VCaP (cell line): Measurements from ENCODE around the gene CKLF.
"Not testable (repeated sequence)": the region's sequence is repeated elsewhere in the genome, so short reads cannot be mapped to it uniquely, and the experiment has no call there.

Experiments used
- H3K27ac ChIP-seq: fragments of 450-650 bp; 2 replicates; pipeline ENCODE4 v1.5.1; 2017
- CTCF ChIP-seq: fragments of 450-650 bp; conservative IDR thresholded peaks from 2 replicates; pipeline ENCODE4 v1.5.1; 2017; ENCODE audit warnings: mild to moderate bottlenecking, moderate library complexity

Gene CKLF

GRCh38 chr16:66509576-66509975 is 42.8 kb upstream of the CKLF start:
- H3K27ac ChIP-seq = peak overlapping the region; percentile 77
- no peak for TF ChIP-seq CTCF

- no peak for TF ChIP-seq CTCF
- peak overlapping the region; percentile 77 for H3K27ac ChIP-seq
Measured at GRCh38 chr16:66510298-66510697, 42.1 kb upstream of the CKLF start.

GRCh38 chr16:66510711-66511601 is 41.4 kb upstream of the CKLF start:
- peak overlapping the region; percentile 77 for H3K27ac ChIP-seq
- TF ChIP-seq CTCF = no peak

- TF ChIP-seq CTCF = no peak
- peak overlapping the region; percentile 77 for H3K27ac ChIP-seq
Measured at GRCh38 chr16:66511602-66512271, 40.6 kb upstream of the CKLF start.

- TF ChIP-seq CTCF = no peak
- peak overlapping the region; percentile 77 for H3K27ac ChIP-seq
Measured at GRCh38 chr16:66512272-66513110, 39.9 kb upstream of the CKLF start.

- TF ChIP-seq CTCF = no peak
- H3K27ac ChIP-seq = peak overlapping the region; percentile 77; the same call in 1 of the 2 replicates
Measured at GRCh38 chr16:66513111-66513723, 39.2 kb upstream of the CKLF start.

- not testable (repeated sequence) for H3K27ac ChIP-seq
Measured at GRCh38 chr16:66514391-66514790, 38.0 kb upstream of the CKLF start.

- H3K27ac ChIP-seq = peak overlapping the region; percentile 98
Measured at GRCh38 chr16:66514980-66515595, 37.3 kb upstream of the CKLF start.
